ENCODE results near the gene PPID.
"Not testable (repeated sequence)": the region's sequence is repeated elsewhere in the genome, so short reads cannot be mapped to it uniquely, and the experiment has no call there.

PPID gene

DNA sequence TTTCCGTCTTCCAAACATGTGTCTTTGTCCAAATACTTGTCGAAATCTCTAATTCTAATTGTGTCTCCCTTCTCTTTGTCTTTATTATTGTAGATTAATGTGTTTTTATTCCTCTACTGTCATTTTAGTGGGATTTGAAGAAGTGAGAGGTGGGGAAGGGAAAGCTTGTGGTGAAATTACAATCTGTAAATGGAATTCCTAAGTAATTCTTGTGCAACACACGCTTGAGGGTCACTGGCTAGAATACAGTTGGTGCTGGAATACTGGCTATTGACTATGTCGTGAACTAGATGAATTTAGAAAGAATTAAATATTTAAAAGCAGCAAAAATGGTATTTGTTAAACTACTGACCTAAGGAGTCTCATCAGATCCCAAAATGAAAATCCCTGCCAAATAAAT lies 34.9 kb upstream of the PPID start:
- no peak for DNase-seq
- H3K9me3 ChIP-seq: no peaks in the 10 kb centered on the region
- H3K27me3 ChIP-seq: no peaks in the 10 kb centered on the region
- H3K36me3 ChIP-seq: no peaks in the 10 kb centered on the region
- H3K4me1 ChIP-seq: no peaks in the 10 kb centered on the region
- no peak overlapping the region for H3K4me3 ChIP-seq (ENCODE audit: low read depth, low read length)
- TF ChIP-seq, protein P1, sequence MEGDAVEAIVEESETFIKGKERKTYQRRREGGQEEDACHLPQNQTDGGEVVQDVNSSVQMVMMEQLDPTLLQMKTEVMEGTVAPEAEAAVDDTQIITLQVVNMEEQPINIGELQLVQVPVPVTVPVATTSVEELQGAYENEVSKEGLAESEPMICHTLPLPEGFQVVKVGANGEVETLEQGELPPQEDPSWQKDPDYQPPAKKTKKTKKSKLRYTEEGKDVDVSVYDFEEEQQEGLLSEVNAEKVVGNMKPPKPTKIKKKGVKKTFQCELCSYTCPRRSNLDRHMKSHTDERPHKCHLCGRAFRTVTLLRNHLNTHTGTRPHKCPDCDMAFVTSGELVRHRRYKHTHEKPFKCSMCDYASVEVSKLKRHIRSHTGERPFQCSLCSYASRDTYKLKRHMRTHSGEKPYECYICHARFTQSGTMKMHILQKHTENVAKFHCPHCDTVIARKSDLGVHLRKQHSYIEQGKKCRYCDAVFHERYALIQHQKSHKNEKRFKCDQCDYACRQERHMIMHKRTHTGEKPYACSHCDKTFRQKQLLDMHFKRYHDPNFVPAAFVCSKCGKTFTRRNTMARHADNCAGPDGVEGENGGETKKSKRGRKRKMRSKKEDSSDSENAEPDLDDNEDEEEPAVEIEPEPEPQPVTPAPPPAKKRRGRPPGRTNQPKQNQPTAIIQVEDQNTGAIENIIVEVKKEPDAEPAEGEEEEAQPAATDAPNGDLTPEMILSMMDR (IDR thresholded peaks at IDR 0.05; ENCODE audit: low read depth, low read length): no peak

DNA sequence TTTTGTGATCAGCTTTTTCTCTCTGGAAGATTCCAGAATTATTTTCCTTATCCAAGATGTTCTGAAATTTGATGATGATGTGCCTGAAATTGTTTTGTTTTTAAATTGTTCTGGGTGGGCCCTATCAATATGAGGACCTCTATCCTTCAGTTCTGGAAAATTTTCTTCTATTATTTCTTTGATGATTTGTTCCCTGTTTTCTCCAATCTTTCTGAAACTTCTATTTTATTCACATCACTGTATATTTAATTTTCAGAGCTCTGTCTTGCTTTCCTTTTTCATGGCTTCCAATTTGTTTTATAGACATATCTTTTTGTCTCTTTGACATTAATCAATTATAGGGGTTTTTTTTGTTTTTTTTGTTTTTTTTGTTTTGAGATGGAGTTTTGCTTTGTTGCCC lies 33.4 kb upstream of the PPID start:
- no peaks in the 10 kb centered on the region for H3K36me3 ChIP-seq
- no peak for DNase-seq
- no peaks in the 10 kb centered on the region for H3K4me1 ChIP-seq
- TF ChIP-seq, protein P1 (IDR thresholded peaks at IDR 0.05; ENCODE audit: low read depth, low read length): no peak
- no peaks in the 10 kb centered on the region for H3K27me3 ChIP-seq
- no peak overlapping the region for H3K4me3 ChIP-seq (ENCODE audit: low read depth, low read length)
- no peaks in the 10 kb centered on the region for H3K9me3 ChIP-seq

GRCh38 chr4:158755819-158756218 lies 32.6 kb upstream of the PPID start:
- not testable (repeated sequence) for H3K27me3 ChIP-seq; H3K4me1 ChIP-seq; H3K9me3 ChIP-seq; H3K4me3 ChIP-seq (ENCODE audit: low read depth, low read length); DNase-seq; H3K36me3 ChIP-seq

DNA sequence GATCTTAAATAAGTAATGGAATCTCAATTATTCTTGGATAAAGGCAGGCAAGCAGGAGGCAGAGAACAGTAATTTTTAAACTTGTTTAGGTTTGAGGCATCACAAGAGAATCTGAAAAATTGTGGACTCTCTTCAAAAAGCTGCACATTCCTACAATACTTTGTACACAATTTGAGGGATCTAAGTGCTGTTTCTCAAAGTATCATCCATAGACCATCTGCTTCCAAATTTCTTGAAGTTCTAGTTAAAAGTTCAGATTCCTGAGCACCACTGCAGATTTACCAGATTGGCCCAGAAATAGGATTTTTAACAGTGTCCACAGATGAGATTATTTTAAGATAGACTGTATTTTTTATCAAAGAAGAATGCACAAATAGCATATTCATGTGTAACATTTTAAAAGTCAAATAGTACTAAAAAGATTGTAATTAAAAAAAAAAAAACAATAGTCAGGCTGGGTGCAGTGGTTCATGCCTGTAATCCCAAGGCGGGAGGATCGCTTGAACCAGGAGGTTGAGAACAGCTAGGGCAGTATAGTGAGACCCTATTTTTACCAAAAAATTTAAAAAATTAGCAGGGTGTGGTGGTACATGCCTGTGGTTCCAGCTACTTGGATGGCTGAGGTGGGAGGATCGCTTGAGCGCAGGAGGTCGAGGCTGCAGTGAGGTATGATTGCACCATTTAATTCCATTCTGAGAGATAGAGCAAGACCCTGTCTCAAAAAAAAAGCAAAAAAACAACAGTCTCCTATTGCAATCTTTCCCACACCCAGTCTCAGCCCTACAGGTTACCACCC lies 31.4 kb upstream of the PPID start:
- DNase-seq: no peak
- no peaks in the 10 kb centered on the region for H3K27me3 ChIP-seq
- no peaks in the 10 kb centered on the region for H3K36me3 ChIP-seq
- no peaks in the 10 kb centered on the region for H3K4me1 ChIP-seq
- no peaks in the 10 kb centered on the region for H3K9me3 ChIP-seq
- TF ChIP-seq, protein P1 (IDR thresholded peaks at IDR 0.05; ENCODE audit: low read depth, low read length): no peak
- no peak overlapping the region for H3K4me3 ChIP-seq (ENCODE audit: low read depth, low read length)

- DNase-seq: no peak
Observed at GRCh38 chr4:158750379-158750778, 27.2 kb upstream of the PPID start.

DNA sequence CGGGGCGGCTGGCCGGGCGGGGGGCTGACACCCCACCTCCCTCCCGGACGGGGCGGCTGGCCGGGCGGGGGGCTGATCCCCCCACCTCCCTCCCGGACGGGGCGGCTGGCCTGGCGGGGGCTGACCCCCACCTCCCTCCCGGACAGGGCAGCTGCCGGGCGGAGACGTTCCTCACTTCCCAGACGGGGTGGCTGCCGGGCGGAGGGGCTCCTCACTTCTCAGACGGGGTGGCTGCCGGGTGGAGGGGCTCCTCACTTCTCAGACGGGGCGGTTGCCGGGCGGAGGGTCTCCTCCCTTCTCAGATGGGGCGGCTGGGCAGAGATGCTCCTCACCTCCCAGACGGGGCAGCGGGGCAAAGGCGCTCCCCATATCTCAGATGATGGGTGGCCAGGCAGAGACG lies 23.3 kb upstream of the PPID start:
- H3K9me3 ChIP-seq; H3K4me1 ChIP-seq; H3K4me3 ChIP-seq (ENCODE audit: low read depth, low read length); H3K27me3 ChIP-seq; DNase-seq; H3K36me3 ChIP-seq: not testable (repeated sequence)

More at GRCh38 chr4:158750379-158750778, 27.2 kb upstream of the PPID start:
- no peak overlapping the region for H3K4me3 ChIP-seq (ENCODE audit: low read depth, low read length)
- no peaks in the 10 kb centered on the region for H3K36me3 ChIP-seq
- TF ChIP-seq, protein P1 (IDR thresholded peaks at IDR 0.05; ENCODE audit: low read depth, low read length): no peak
- no peaks in the 10 kb centered on the region for H3K27me3 ChIP-seq
- H3K4me1 ChIP-seq: no peaks in the 10 kb centered on the region
- H3K9me3 ChIP-seq: no peaks in the 10 kb centered on the region

DNA sequence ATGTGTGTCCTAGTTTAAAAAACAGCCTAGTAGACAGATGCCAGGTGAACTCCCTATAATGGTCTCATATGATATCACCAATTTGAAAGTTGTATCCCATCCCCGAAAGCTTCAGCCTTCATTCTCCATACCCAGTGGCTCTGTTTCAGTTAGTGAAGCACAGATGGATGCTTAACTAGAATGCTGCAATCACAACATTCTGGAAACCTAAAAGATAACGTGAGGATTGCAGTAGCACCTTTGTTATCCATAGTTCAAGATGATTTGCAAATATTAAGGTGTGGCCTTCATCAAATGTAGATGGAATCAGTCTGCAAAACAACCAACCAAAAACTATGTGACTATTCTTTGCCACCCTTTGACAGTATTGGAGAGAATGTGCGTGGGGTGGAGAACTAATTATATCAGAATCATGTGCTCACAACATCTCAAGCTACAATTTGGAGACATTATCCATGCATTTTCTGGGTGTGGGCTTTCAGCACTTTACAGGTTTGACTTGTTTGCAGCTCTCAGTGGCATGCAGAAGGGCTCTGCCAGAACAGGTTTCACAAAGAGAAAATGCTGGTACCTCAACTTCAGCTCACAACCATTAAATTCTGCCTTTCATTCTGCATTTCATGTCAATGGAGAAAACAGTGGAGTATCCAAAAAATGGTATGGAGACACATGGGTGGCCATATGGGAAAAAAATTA lies 18.3 kb upstream of the PPID start:
- no peaks in the 10 kb centered on the region for H3K4me1 ChIP-seq
- TF ChIP-seq, protein P1 (IDR thresholded peaks at IDR 0.05; ENCODE audit: low read depth, low read length): no peak
- H3K9me3 ChIP-seq: no peaks in the 10 kb centered on the region
- H3K4me3 ChIP-seq (ENCODE audit: low read depth, low read length): no peak overlapping the region
- no peak for DNase-seq
- H3K27me3 ChIP-seq: no peaks in the 10 kb centered on the region; the same call in 1 of the 2 replicates
- no peaks in the 10 kb centered on the region for H3K36me3 ChIP-seq

Measured in BE2C (cell line).